Mesothelial cell of epicardium (in vitro differentiated cells): ENCODE results near the gene TXNDC11. TPM values are rescaled to one million over a fixed set of nuclear protein-coding genes. Genes with fewer than 3 reads are reported as not detected.

Source experiments
- DNase-seq, 2 experiments: peaks; one replicate each; pipeline ENCODE4 v3.0.0; 2021; ENCODE audit warnings: low spot score in 2 of 2; ENCODE audit not compliant: unreplicated experiment in 2 of 2
- H3K27ac Mint-ChIP-seq: 2 replicates; pipeline ENCODE4 v1.8.0; 2021; ENCODE audit warnings: mixed read lengths
- H3K27me3 Mint-ChIP-seq: 2 replicates; pipeline ENCODE4 v1.8.0; 2021; ENCODE audit warnings: low read depth, mixed read lengths
- H3K36me3 Mint-ChIP-seq: 2 replicates; pipeline ENCODE4 v1.8.0; 2021; ENCODE audit warnings: mixed read lengths
- H3K4me1 Mint-ChIP-seq: 2 replicates; pipeline ENCODE4 v1.8.0; 2021; ENCODE audit warnings: mixed read lengths
- H3K4me3 Mint-ChIP-seq: 2 replicates; pipeline ENCODE4 v1.8.0; 2021; ENCODE audit warnings: mild to moderate bottlenecking, moderate library complexity, mixed read lengths
- H3K9me3 Mint-ChIP-seq: 2 replicates; pipeline ENCODE4 v1.8.0; 2021; ENCODE audit warnings: mixed read lengths
- total RNA-seq: library from RNA; stranded (reverse); gene quantifications from 3 replicates; pipeline ENCODE4 v1.2.1, GENCODE V29; 2021
- TF ChIP-seq, protein P1 (sequence below): fragments of 200-600 bp; sonication (generic); IDR thresholded peaks from one replicate; pipeline ENCODE4 v1.5.0; 2021; ENCODE audit warnings: antibody characterized with exemption; ENCODE audit not compliant: unreplicated experiment

Gene TXNDC11
- total RNA-seq, 1 donor from 2014 or later: 27.5 TPM

GRCh38 chr16:11681976-11682654 lies 60.5 kb downstream of the TXNDC11 start:
- Mint-ChIP-seq H3K4me3 (no peak overlapping the region), H3K4me1 (peaks cover 2% of the 10 kb centered on the region), H3K9me3 (no peaks in the 10 kb centered on the region), H3K27ac (no peak overlapping the region), H3K27me3 (no peaks in the 10 kb centered on the region), H3K36me3 (peaks cover 44% of the 10 kb centered on the region)
- TF ChIP-seq, protein P1, sequence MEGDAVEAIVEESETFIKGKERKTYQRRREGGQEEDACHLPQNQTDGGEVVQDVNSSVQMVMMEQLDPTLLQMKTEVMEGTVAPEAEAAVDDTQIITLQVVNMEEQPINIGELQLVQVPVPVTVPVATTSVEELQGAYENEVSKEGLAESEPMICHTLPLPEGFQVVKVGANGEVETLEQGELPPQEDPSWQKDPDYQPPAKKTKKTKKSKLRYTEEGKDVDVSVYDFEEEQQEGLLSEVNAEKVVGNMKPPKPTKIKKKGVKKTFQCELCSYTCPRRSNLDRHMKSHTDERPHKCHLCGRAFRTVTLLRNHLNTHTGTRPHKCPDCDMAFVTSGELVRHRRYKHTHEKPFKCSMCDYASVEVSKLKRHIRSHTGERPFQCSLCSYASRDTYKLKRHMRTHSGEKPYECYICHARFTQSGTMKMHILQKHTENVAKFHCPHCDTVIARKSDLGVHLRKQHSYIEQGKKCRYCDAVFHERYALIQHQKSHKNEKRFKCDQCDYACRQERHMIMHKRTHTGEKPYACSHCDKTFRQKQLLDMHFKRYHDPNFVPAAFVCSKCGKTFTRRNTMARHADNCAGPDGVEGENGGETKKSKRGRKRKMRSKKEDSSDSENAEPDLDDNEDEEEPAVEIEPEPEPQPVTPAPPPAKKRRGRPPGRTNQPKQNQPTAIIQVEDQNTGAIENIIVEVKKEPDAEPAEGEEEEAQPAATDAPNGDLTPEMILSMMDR: no peak
- DNase-seq: no peak

GRCh38 chr16:11681556-11681955 lies 61.1 kb downstream of the TXNDC11 start:
- no peak for DNase-seq
- H3K27ac Mint-ChIP-seq: no peak overlapping the region
- peaks cover 40% of the 10 kb centered on the region for H3K36me3 Mint-ChIP-seq
- no peaks in the 10 kb centered on the region for H3K27me3 Mint-ChIP-seq
- no peak overlapping the region for H3K4me3 Mint-ChIP-seq
- H3K9me3 Mint-ChIP-seq: no peaks in the 10 kb centered on the region
- H3K4me1 Mint-ChIP-seq: peaks cover 7% of the 10 kb centered on the region
- TF ChIP-seq, protein P1: no peak

GRCh38 chr16:11679941-11680911 lies 62.4 kb downstream of the TXNDC11 start:
- no peak overlapping the region for H3K4me3 Mint-ChIP-seq
- no peak for DNase-seq
- no peaks in the 10 kb centered on the region for H3K9me3 Mint-ChIP-seq
- H3K27ac Mint-ChIP-seq: peak overlapping the region; percentile 71
- H3K27me3 Mint-ChIP-seq: no peaks in the 10 kb centered on the region
- TF ChIP-seq, protein P1: no peak
- H3K4me1 Mint-ChIP-seq: peaks cover 8% of the 10 kb centered on the region
- H3K36me3 Mint-ChIP-seq: peaks cover 34% of the 10 kb centered on the region

GRCh38 chr16:11679250-11679649 lies 63.4 kb downstream of the TXNDC11 start:
- H3K27ac Mint-ChIP-seq: no peak overlapping the region
- TF ChIP-seq, protein P1: no peak
- H3K36me3 Mint-ChIP-seq: peaks cover 28% of the 10 kb centered on the region
- DNase-seq: no peak
- H3K9me3 Mint-ChIP-seq: no peaks in the 10 kb centered on the region
- no peak overlapping the region for H3K4me3 Mint-ChIP-seq
- H3K27me3 Mint-ChIP-seq: no peaks in the 10 kb centered on the region
- H3K4me1 Mint-ChIP-seq: peaks cover 12% of the 10 kb centered on the region

DNA sequence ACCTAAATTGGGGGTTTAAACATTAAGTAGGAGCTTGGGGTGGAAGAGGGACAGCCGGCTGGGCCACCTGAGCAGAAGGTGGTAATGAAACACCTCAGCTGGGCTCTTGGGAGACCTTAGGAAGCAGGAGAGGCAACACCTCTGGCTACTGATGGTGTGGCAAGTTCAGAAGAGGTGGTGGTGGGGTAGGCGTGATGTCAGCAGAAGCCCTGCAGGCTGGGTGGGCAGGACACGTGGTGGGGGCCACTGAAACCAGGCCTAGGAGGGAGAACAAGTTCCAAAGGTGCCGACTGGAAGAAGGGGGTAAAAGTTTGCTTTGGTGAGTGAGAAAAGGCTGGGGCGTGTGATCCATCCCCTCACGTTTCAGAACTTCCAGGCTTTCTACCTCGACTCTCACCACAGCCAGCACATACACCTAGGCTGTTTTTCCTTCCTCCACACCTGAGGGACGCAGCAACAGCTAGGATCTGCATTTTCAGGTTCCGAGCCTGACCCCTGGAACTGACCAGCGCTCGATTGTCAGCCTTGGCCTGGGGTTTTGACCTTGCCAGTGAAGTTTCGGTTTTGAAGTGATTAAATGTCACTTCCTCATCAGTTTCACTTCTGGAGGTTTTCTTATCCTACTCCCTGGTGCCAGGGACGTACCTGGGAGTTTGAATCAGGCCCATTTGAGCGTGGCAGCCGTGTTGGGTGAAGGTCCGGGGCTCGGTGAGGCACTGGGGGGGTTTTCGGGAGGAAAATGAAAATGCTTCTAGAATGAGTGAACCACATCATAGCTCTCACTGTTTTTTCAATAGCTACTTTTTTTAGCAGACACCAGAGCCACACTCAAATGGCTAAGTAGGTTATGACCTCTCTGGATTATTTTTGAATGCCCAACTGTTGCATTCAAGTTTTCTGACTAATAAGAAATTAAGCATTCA lies 64.4 kb downstream of the TXNDC11 start:
- Mint-ChIP-seq H3K27me3 (no peaks in the 10 kb centered on the region), H3K4me3 (no peak overlapping the region), H3K27ac (peak overlapping the region; percentile 21), H3K4me1 (peaks cover 12% of the 10 kb centered on the region), H3K9me3 (no peaks in the 10 kb centered on the region), H3K36me3 (peaks cover 20% of the 10 kb centered on the region)
- DNase-seq: no peak
- TF ChIP-seq, protein P1: no peak
